ENCODE data around the gene MYCBP2.
A peak's percentile ranks its signal among the peaks of the same experiment; 100 is the strongest.
"Not testable (repeated sequence)": the region's sequence is repeated elsewhere in the genome, so short reads cannot be mapped to it uniquely, and the experiment has no call there.

MYCBP2 gene

GRCh38 chr13:77014906-77015685 lies 311.8 kb downstream of the MYCBP2 start:
- no peaks in the 10 kb centered on the region for H3K9me3 Mint-ChIP-seq
- H3K27ac Mint-ChIP-seq: no peak overlapping the region
- peaks cover 82% of the 10 kb centered on the region for H3K36me3 Mint-ChIP-seq (ENCODE audit: low read depth)
- H3K4me1 Mint-ChIP-seq (ENCODE audit: low read depth): peaks cover 26% of the 10 kb centered on the region
- H3K27me3 Mint-ChIP-seq: no peaks in the 10 kb centered on the region
- H3K4me3 Mint-ChIP-seq: no peak overlapping the region

DNA sequence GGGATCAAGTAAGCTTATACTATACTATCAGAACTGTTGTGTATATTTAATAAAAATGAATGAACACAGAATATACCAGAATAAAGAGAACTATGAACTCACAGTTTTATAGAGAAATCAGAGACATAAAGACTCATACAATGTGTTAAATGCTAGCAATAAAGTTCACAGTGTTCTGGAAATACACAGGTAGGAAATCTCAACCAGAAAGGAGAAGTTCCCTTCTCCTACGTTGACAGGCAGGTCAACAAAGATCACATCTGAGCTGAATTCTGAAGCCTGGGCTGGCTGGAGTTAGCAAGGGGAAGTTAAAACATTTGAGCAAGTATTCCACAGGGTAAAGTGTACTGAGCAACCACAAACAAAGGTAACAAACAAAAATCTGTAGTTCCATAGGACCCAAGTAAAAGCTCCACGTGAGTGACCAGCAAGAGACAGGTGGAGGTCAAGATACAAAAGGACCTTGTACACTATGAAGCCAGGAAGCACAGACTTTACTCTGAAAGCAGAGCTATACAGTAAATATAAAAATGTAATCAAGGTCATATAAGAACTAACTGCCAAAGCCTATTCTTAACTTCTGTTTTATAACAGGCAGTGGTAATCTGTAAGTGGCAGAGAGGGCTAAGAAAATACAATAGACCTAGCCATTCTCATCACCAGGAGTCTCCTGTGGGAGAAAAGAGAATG lies 312.9 kb downstream of the MYCBP2 start:
- no peak overlapping the region for H3K4me3 Mint-ChIP-seq
- H3K9me3 Mint-ChIP-seq: no peaks in the 10 kb centered on the region
- peaks cover 25% of the 10 kb centered on the region for H3K4me1 Mint-ChIP-seq (ENCODE audit: low read depth)
- peaks cover 88% of the 10 kb centered on the region for H3K36me3 Mint-ChIP-seq (ENCODE audit: low read depth)
- H3K27ac Mint-ChIP-seq: no peak overlapping the region
- H3K27me3 Mint-ChIP-seq: no peaks in the 10 kb centered on the region

- H3K27me3 Mint-ChIP-seq, H3K27ac Mint-ChIP-seq, H3K9me3 Mint-ChIP-seq, H3K4me3 Mint-ChIP-seq: not testable (repeated sequence)
- Mint-ChIP-seq H3K4me1 (ENCODE audit: low read depth) (peaks cover 28% of the 10 kb centered on the region), H3K36me3 (ENCODE audit: low read depth) (peaks cover 66% of the 10 kb centered on the region)
Measured at GRCh38 chr13:77009719-77010118, 317.2 kb downstream of the MYCBP2 start.

DNA sequence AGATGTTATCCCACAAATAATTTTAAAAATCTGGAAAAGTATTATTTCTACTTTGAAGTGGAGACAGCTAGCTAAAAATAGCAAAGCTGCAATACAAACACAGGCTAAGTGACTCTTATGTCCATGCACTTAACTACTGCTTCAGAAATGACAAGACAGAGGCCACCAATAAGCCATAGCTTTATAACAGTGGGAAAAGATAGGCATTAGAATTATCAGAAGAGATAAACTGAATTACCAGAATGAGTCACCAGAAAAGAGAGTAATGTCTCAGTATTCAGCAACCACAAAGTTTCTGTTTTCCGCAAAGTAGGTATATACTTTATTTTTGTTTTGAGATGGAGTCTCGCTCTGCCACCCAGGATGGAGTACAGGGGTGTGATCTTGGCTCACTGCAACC lies 317.9 kb downstream of the MYCBP2 start:
- peaks cover 64% of the 10 kb centered on the region for H3K36me3 Mint-ChIP-seq (ENCODE audit: low read depth)
- H3K4me1 Mint-ChIP-seq (ENCODE audit: low read depth): peaks cover 24% of the 10 kb centered on the region
- H3K27ac Mint-ChIP-seq: peak overlapping the region; percentile 49
- H3K9me3 Mint-ChIP-seq: no peaks in the 10 kb centered on the region
- no peaks in the 10 kb centered on the region for H3K27me3 Mint-ChIP-seq
- no peak overlapping the region for H3K4me3 Mint-ChIP-seq

DNA sequence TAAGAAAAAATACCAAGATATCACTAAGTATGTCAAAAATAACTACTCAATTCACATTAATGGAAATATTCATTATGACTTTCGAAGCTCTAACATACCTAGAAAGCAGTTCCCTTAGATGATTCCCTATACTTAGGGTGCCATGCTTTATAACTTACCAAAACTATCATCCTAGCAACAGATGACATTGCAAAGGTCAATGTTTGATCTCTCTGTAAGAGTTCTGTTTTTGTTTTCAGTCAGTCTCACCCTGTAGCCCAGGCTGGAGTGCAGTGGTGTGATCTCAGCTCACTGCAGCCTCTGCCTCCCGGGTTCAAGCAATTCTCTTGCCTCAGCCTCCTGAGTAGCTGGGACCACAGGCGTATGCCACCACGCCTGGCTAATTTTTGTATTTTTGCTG lies 318.6 kb downstream of the MYCBP2 start:
- peaks cover 57% of the 10 kb centered on the region for H3K36me3 Mint-ChIP-seq (ENCODE audit: low read depth)
- peaks cover 24% of the 10 kb centered on the region for H3K4me1 Mint-ChIP-seq (ENCODE audit: low read depth)
- not testable (repeated sequence) for H3K27ac Mint-ChIP-seq, H3K27me3 Mint-ChIP-seq, H3K4me3 Mint-ChIP-seq, H3K9me3 Mint-ChIP-seq

GRCh38 chr13:77002590-77003190 lies 324.2 kb downstream of the MYCBP2 start:
- Mint-ChIP-seq H3K27me3 (no peaks in the 10 kb centered on the region), H3K9me3 (no peaks in the 10 kb centered on the region), H3K4me1 (ENCODE audit: low read depth) (peaks cover 25% of the 10 kb centered on the region), H3K4me3 (no peak overlapping the region), H3K36me3 (ENCODE audit: low read depth) (peaks cover 51% of the 10 kb centered on the region), H3K27ac (no peak overlapping the region)

- Mint-ChIP-seq H3K4me1 (ENCODE audit: low read depth) (peaks cover 23% of the 10 kb centered on the region), H3K9me3 (no peaks in the 10 kb centered on the region), H3K4me3 (no peak overlapping the region), H3K27me3 (no peaks in the 10 kb centered on the region), H3K36me3 (ENCODE audit: low read depth) (peaks cover 52% of the 10 kb centered on the region), H3K27ac (peak overlapping the region; percentile 13)
Measured at GRCh38 chr13:77001963-77002587, 324.8 kb downstream of the MYCBP2 start.

- no peaks in the 10 kb centered on the region for H3K9me3 Mint-ChIP-seq
- H3K27me3 Mint-ChIP-seq: no peaks in the 10 kb centered on the region
- no peak overlapping the region for H3K4me3 Mint-ChIP-seq
- H3K27ac Mint-ChIP-seq: peak overlapping the region; percentile 13
- peaks cover 54% of the 10 kb centered on the region for H3K36me3 Mint-ChIP-seq (ENCODE audit: low read depth)
- peaks cover 22% of the 10 kb centered on the region for H3K4me1 Mint-ChIP-seq (ENCODE audit: low read depth)
Measured at GRCh38 chr13:77001540-77001939, 325.4 kb downstream of the MYCBP2 start.

DNA sequence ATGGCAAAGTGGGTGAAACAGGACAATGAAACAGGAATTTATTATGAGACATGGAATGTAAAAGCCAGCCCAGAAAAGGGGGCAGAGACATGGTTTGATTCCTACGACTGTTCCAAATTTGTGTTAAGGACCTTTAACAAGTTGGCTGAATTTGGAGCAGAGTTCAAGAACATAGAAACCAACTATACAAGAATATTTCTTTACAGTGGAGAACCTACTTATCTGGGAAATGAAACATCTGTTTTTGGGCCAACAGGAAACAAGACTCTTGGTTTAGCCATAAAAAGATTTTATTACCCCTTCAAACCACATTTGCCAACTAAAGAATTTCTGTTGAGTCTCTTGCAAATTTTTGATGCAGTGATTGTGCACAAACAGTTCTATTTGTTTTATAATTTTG lies 326.4 kb downstream of the MYCBP2 start:
- no peak overlapping the region for H3K27ac Mint-ChIP-seq
- H3K36me3 Mint-ChIP-seq (ENCODE audit: low read depth): peaks cover 64% of the 10 kb centered on the region
- no peaks in the 10 kb centered on the region for H3K27me3 Mint-ChIP-seq
- H3K4me1 Mint-ChIP-seq (ENCODE audit: low read depth): peaks cover 19% of the 10 kb centered on the region
- no peak overlapping the region for H3K4me3 Mint-ChIP-seq
- H3K9me3 Mint-ChIP-seq: no peaks in the 10 kb centered on the region
